ENCODE data around the gene PDC. TPM values are rescaled to one million over a fixed set of nuclear protein-coding genes. Genes with fewer than 3 reads are reported as not detected.

Gene PDC
- total and polyA plus RNA-seq, 2 donors (not counting 3 experiments of a cell fraction or from before 2014, with no cell fraction given), result not detected

GRCh38 chr1:186499571-186499970 lies 38.7 kb upstream of the PDC start:
- H3K4me2 ChIP-seq (ENCODE audit: insufficient read depth, low read length), result peak overlapping the region; percentile 3
- CTCF ChIA-PET, result interaction anchor here (0.9 to 1.6 kb wide), 3 partner anchors 13 to 418 kb away, joined by 3 to 5 read pairs (median 5); no protein-coding TSS in a partner anchor
- no peak overlapping the region for H3K4me3 ChIP-seq (replicated peaks in 1 of 3; ENCODE audit: insufficient read depth in 1 of 3, low read depth in 1 of 3, low read length in 3 of 3)
- no peaks in the 10 kb centered on the region for H3K79me2 ChIP-seq (ENCODE audit: control insufficient read depth, insufficient read depth, low read length)
- FAIRE-seq (no peak), DNase-seq (ENCODE audit: low read depth, low spot score) (no peak)
- no peak overlapping the region for H3K9ac ChIP-seq (replicated peaks; ENCODE audit: extremely low read depth, insufficient read depth, low read length)
- H3K27ac ChIP-seq (ENCODE audit: insufficient read depth, low read depth, low read length), result peak overlapping the region; percentile 58
- BruUV-seq (replicated peaks), result no TSS peak
- peaks cover 34% of the 10 kb centered on the region for H3K4me1 ChIP-seq (ENCODE audit: control insufficient read depth, extremely low read depth, insufficient read depth, low read length)
- H3K9me1 ChIP-seq (replicated peaks; ENCODE audit: control insufficient read depth, extremely low read depth, insufficient read depth, low read length), result no peaks in the 10 kb centered on the region
- H3K27me3 ChIP-seq (ENCODE audit: control insufficient read depth in 2 of 2, insufficient read depth in 2 of 2, low read length in 2 of 2), result no peaks in the 10 kb centered on the region
- TF ChIP-seq POLR2AphosphoS5 (IDR thresholded peaks at IDR 0.05; ENCODE audit: insufficient read depth, low read depth, low read length) (no peak), CTCF (IDR thresholded peaks at IDR 0.05; ENCODE audit: extremely low read depth in 1 of 2, insufficient read depth in 1 of 2, low read depth in 1 of 2, low read length in 2 of 2) (no peak), GATA2 (IDR thresholded peaks at IDR 0.05; ENCODE audit: insufficient read depth, insufficient read length, low read depth, low read length) (no peak), POLR2A (IDR thresholded peaks at IDR 0.05; ENCODE audit: low read depth, low read length) (no peak), MYC (IDR thresholded peaks at IDR 0.05; ENCODE audit: low read depth, low read length) (no peak), JUN (IDR thresholded peaks at IDR 0.05; ENCODE audit: borderline replicate concordance, insufficient read depth, insufficient read length, low read depth) (no peak), FOS (IDR thresholded peaks at IDR 0.05; ENCODE audit: borderline replicate concordance, insufficient read depth, low read length) (no peak), EZH2 (IDR thresholded peaks at IDR 0.05; ENCODE audit: borderline replicate concordance, low read depth, low read length, severe bottlenecking) (no peak), MAX (IDR thresholded peaks at IDR 0.05; ENCODE audit: insufficient read depth, insufficient read length) (no peak)
- intact Hi-C loops (cut with micrococcal nuclease) (loop anchor here (2.0 to 5.0 kb wide), 2 partner anchors 75 to 103 kb away; no protein-coding TSS in a partner anchor), dilution Hi-C loops (cut with MboI; ENCODE audit: extremely low pct_ligation_motif_present, low sequenced_read_pairs) (no loop called here)
- H2AFZ ChIP-seq (ENCODE audit: low read depth, low read length), result no peak overlapping the region
- no peaks in the 10 kb centered on the region for H3K36me3 ChIP-seq (ENCODE audit: control insufficient read depth in 2 of 2, extremely low read depth in 1 of 2, insufficient read depth in 2 of 2, low read length in 2 of 2)
- H3K9me3 ChIP-seq (replicated peaks; ENCODE audit: control insufficient read depth, insufficient read depth, low read length), result no peaks in the 10 kb centered on the region
- POLR2A ChIA-PET, result no interaction called here
- no peaks in the 10 kb centered on the region for H4K20me1 ChIP-seq (replicated peaks; ENCODE audit: control insufficient read depth, extremely low read depth, insufficient read depth, low read length)

All from endothelial cell of umbilical vein (primary cell).